AG04449 (cell line): Measurements from ENCODE around the gene ARIH1.

ENCODE experiments used
- CTCF ChIA-PET: fragments of 350-600 bp; formaldehyde crosslinking; extraction: SDS; loops from one replicate; lab custom pipeline; 2021; ENCODE audit warnings: antibody characterized with exemption; lab: Yijun Ruan, JAX
- POLR2A ChIA-PET: fragments of 400-600, 350-600 bp; formaldehyde crosslinking; extraction: SDS; loops from one replicate; lab custom pipeline; 2020; ENCODE audit warnings: antibody characterized with exemption, inconsistent platforms; lab: Yijun Ruan, JAX
- DNase-seq: peaks from one replicate; pipeline ENCODE4 v3.0.0-alpha.2; 2010; ENCODE audit warnings: low read depth, low spot score
- H3K4me3 ChIP-seq: 2 replicates; pipeline ENCODE4 v1.5.1; 2011; ENCODE audit warnings: low read depth, mild to moderate bottlenecking, control low read depth, low read length
- CTCF ChIP-seq: IDR thresholded peaks from one replicate; pipeline ENCODE4 v1.5.1; 2011; ENCODE audit warnings: mild to moderate bottlenecking, moderate library complexity, low read length, control low read depth, inconsistent platforms; ENCODE audit not compliant: insufficient read depth; ENCODE audit errors: missing control alignments

Gene ARIH1

GRCh38 chr15:72502220-72502809, 28.2 kb downstream of the ARIH1 start:
- POLR2A ChIA-PET: no interaction called here
- CTCF ChIA-PET: interaction anchor here (1.7 kb wide), 1 partner anchor 229 kb away, joined by 3 read pairs; no protein-coding TSS in a partner anchor
- no peak for DNase-seq
- no peak overlapping the region for H3K4me3 ChIP-seq
- no peak for TF ChIP-seq CTCF

DNA sequence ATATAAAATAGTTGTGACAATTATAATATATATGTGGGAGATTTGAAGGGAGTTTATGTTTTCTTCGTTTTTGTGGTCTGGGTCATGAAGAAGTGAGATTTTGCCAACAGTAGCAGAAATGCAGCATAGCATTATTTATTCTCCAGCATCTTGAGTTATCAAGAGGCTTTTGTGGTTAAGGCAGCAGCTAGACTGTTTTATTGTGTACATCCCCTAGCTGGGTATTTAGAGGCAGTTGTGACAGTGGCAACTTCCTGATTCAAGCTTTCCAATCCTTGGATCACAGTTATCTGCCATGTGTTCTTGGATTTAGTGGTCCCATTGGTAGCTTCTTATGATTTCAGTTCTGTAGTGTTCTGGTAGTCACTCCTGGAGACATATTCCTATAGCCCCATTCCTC, 29.0 kb downstream of the ARIH1 start:
- POLR2A ChIA-PET: no interaction called here
- TF ChIP-seq CTCF: no peak

DNA sequence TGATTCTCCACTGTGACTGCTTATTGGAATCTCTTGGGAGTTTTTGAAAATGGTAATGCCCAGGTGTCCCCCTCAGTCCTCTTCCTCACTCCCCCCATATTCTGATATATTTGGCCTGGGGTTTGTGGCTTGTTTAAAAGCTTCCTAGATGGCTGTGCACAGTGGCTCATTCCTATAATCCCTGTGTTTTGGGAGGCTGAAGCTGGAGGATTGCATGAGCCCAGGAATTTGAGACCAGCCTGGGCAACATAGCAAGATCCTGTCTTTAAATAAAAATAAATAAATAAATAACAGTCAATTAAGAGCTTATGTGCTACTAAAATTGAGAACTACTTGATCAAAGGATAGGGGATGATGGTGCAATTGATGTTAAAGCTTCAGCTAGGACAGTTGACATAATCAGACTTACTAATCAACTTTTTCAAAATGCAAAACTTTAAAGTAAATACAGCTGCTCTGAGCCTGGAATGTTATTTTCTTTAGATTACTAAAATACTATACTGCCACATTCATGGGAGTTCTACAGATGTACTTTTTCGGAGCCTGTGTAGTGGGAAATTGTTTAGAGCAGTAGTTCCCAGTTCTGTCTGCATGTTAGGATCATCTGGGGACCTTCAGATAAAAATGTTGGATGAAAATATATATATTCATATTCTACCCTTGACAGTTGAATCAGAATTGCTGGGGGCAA, 33.4 kb downstream of the ARIH1 start:
- ChIA-PET CTCF (no interaction called here), POLR2A (no interaction called here)
- H3K4me3 ChIP-seq: no peak overlapping the region
- TF ChIP-seq CTCF: no peak
- no peak for DNase-seq

More for the DNA sequence above, 29.0 kb downstream of the ARIH1 start:
- DNase-seq: no peak
- H3K4me3 ChIP-seq: no peak overlapping the region
- CTCF ChIA-PET: interaction anchor here (1.7 kb wide), 2 partner anchors 13 to 230 kb away, joined by 3 to 4 read pairs; no protein-coding TSS in a partner anchor

DNA sequence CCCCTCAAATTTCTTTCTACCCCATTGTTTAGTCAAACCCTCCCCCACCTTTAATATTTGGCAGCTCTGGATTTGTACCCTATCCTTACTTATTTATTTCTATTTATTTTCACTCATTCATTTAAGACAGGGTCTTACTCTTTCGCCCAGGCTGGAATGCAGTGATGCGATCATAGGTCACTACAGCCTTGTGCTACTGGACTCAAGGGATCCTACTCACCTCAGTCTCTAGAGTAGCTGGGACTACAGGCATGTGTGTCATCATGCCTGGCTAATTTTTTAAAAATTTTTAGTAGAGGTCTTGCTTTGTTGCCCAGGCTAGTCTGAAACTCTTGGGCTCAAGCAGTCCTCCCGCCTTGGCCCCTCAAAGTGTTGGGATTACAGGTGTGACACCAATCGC, 35.4 kb downstream of the ARIH1 start:
- CTCF ChIA-PET: interaction anchor here (0.8 kb wide), 1 partner anchor 31 kb away, joined by 4 read pairs; no protein-coding TSS in a partner anchor
- no peak overlapping the region for H3K4me3 ChIP-seq

GRCh38 chr15:72511536-72511935, 37.4 kb downstream of the ARIH1 start:
- DNase-seq: no peak
- CTCF ChIA-PET: no interaction called here
- no peak for TF ChIP-seq CTCF
- POLR2A ChIA-PET: interaction anchor here (0.5 to 0.7 kb wide), 2 partner anchors 281 to 533 kb away, joined by 3 read pairs; no protein-coding TSS in a partner anchor
- H3K4me3 ChIP-seq: no peak overlapping the region

More for the DNA sequence above, 35.4 kb downstream of the ARIH1 start:
- no peak for DNase-seq
- TF ChIP-seq CTCF: no peak
- POLR2A ChIA-PET: no interaction called here
